ENCODE data around the gene SLC22A17.

- TF ChIP-seq POLR2A (IDR thresholded peaks at IDR 0.05), result no peak
- TF ChIP-seq CTCF (IDR thresholded peaks at IDR 0.05), result no peak
Observed at GRCh38 chr14:23396781-23397407, 44.2 kb upstream of the SLC22A17 start.

Measured in lower leg skin (tissue), 3 donors.